Esophagus squamous epithelium (tissue), 5 donors: Measurements from ENCODE around the gene AUTS2. TPM values are rescaled to one million over a fixed set of nuclear protein-coding genes. Genes with fewer than 3 reads are reported as not detected.

Experiments used
- DNase-seq: peaks from one replicate; lab custom pipeline; 2025; lab: John Stamatoyannopoulos, UW
- H3K27ac ChIP-seq, 4 donors: fragments of 200-600 bp; sonication (generic); one replicate each; pipeline ENCODE4 v1.5.1; 2016 to 2019; ENCODE audit warnings: mild to moderate bottlenecking in 1 of 4
- H3K27me3 ChIP-seq, 4 donors: fragments of 200-600 bp; sonication (generic); 1 replicate in 3 of 4; 2 replicates in 1 of 4; pipeline versions ENCODE4 v1.5.1 to v1.6.0; 2017 to 2021; ENCODE audit warnings: antibody characterized with exemption in 1 of 4
- H3K36me3 ChIP-seq, 3 donors: fragments of 200-600 bp; sonication (generic); one replicate each; pipeline ENCODE4 v1.5.1; 2016 to 2019
- H3K4me1 ChIP-seq, 3 donors: fragments of 200-600 bp; sonication (generic); one replicate each; pipeline ENCODE4 v1.5.1; 2017 to 2019
- H3K4me3 ChIP-seq, 4 donors: fragments of 200-600 bp; sonication (generic); 1 replicate in 3 of 4; 2 replicates in 1 of 4; pipeline ENCODE4 v1.5.1; 2016 to 2019; ENCODE audit warnings: mild to moderate bottlenecking in 2 of 4, moderate library complexity in 1 of 4
- H3K9me3 ChIP-seq, 3 donors: fragments of 200-600 bp; sonication (generic); one replicate each; pipeline ENCODE4 v1.5.1; 2016 to 2019
- POLR2A ChIP-seq, 4 donors: fragments of 450-650 bp; IDR thresholded peaks; one replicate each; pipeline ENCODE4 v1.6.1; 2017; ENCODE audit warnings: antibody characterized with exemption in 4 of 4, mild to moderate bottlenecking in 4 of 4, moderate library complexity in 3 of 4
- WGBS, 2 donors: methylation state at CpG; one replicate each; pipeline ENCODE4 v1.1.5; 2018; 5-methylcytosine and 5-hydroxymethylcytosine counted together
- intact Hi-C: fragments of 100-400 bp; cut with DNase I; formaldehyde crosslinking; loops from one replicate; pipeline ENCODE4 v1.15.0; 2022
- total RNA-seq, 4 donors: library from RNA; depleted of rRNA; stranded (reverse); fragments of >200 nt; gene quantifications; one replicate each; pipeline ENCODE4 v1.1.0, GENCODE V29; 2016
- TF ChIP-seq, protein P1 (sequence below), 6 experiments: fragments of 450-650 bp in 4 of 6; fragments of 200-600 bp in 2 of 6; sonication (generic) in 2 of 6; IDR thresholded peaks; one replicate each; pipeline ENCODE4 v1.5.1; 2016 to 2019; ENCODE audit warnings: antibody characterized with exemption in 6 of 6, mild to moderate bottlenecking in 4 of 6, moderate library complexity in 4 of 6
- donor health status: DM: yes; HTN: yes; CAD: no.

AUTS2 gene
- total RNA-seq, 4 donors from 2014 or later, result 9.5 to 36.2 (median 23.0) TPM

DNA sequence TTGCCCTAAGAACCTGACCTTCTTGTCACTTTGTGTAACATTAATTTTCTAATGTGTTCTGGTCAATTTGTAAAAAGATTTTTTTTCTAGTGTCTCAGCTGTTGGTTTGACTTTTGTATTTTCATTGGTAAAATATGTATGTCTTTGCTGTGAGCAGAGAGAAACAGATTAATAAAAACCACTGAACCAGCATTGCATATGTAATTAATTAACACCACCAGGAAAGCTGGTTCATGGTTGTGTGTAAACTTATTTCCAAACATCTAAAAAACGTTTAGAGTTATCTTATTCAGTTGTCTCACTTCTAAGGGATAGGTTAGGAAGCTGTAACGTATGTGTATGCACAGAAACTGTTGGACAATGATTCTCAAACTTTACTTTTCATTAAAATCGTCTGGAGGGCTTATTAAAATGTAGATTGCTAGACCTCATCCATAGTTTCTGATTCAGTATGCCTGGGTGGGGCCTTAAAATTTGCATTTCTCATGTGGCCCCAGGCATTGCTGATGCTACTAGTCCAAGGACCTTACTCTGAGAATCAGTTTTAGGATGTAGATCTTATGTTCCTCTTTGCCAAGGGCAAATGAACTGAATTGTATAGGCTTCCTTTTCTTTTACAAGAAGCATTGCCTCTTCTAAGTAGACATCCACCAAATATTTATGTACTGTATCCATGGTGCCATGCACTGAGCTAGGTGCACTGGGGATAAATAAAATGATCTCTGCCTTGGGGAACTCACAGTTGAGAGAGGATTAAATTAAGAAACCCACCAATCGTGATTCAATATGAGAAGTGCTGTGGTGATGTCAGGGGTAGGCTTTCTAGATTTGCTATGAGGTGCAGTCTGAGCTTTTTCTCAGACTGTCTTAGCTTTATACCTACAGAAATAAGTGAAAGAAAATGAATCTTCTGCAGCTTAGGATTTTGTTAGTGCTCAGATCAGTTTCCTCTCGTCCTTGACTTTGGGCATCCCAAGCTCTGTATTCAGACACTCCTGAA is 98.7 kb downstream of the AUTS2 start:
- no peak for DNase-seq
- Histone ChIP-seq H3K9me3 (no peaks in the 10 kb centered on the region), H3K27ac (no peak overlapping the region), H3K4me1 (no peaks in the 10 kb centered on the region), H3K36me3 (no peaks in the 10 kb centered on the region), H3K27me3 (no peaks in the 10 kb centered on the region), H3K4me3 (no peak overlapping the region)
- TF ChIP-seq, protein P1, sequence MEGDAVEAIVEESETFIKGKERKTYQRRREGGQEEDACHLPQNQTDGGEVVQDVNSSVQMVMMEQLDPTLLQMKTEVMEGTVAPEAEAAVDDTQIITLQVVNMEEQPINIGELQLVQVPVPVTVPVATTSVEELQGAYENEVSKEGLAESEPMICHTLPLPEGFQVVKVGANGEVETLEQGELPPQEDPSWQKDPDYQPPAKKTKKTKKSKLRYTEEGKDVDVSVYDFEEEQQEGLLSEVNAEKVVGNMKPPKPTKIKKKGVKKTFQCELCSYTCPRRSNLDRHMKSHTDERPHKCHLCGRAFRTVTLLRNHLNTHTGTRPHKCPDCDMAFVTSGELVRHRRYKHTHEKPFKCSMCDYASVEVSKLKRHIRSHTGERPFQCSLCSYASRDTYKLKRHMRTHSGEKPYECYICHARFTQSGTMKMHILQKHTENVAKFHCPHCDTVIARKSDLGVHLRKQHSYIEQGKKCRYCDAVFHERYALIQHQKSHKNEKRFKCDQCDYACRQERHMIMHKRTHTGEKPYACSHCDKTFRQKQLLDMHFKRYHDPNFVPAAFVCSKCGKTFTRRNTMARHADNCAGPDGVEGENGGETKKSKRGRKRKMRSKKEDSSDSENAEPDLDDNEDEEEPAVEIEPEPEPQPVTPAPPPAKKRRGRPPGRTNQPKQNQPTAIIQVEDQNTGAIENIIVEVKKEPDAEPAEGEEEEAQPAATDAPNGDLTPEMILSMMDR (IDR thresholded peaks at IDR 0.05), result no peak
- no peak for TF ChIP-seq POLR2A (IDR thresholded peaks at IDR 0.05)
- 62 to 66% methylated on average over 5 of the region's 5 CpGs for WGBS, 2 donors
- intact Hi-C loops, result no loop called here

DNA sequence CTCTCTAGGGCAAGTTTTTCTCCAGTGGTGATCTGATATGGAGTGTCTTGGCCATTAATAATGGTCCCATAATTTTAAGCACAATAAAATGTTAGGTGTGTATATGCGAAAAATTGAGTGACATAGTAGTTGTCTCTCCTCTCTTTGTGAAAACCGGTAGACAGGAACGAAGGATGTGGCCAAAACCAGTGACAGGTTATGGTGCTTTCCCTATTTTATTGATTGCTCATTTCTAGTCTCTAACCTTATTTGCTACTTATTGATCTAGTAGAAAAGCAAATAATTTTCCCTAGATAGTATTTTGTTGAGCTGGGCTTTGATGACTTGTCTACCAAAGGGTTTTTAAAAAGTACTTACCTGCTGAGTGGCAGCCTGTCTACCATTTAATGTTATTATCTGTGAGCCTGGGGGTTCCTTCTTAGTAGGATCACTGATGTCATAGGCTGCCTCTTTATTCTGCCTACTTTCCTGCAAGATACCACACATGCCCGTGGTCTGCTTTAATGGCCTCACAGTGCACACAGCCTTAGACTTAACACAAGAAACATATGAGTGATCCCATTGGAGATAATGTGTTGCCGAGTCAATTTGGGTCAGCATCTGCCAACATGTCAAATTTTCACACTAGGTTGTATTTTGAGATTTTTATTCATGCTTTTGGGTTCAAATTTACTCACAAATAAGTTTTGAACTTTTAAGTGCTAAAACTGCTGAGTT is 100.0 kb downstream of the AUTS2 start:
- H3K27ac ChIP-seq, result no peak overlapping the region
- H3K4me3 ChIP-seq, result no peak overlapping the region
- intact Hi-C loops, result no loop called here
- H3K36me3 ChIP-seq, result no peaks in the 10 kb centered on the region
- H3K9me3 ChIP-seq, result no peaks in the 10 kb centered on the region
- no peaks in the 10 kb centered on the region for H3K27me3 ChIP-seq
- H3K4me1 ChIP-seq, result peaks cover 0 to 4% (median 0%) of the 10 kb centered on the region in 3 donors
- WGBS, 2 donors, result 84 to 85% methylated on average over 5 of the region's 5 CpGs
- DNase-seq, result no peak
- TF ChIP-seq, protein P1 (IDR thresholded peaks at IDR 0.05), result no peak
- no peak for TF ChIP-seq POLR2A (IDR thresholded peaks at IDR 0.05)

DNA sequence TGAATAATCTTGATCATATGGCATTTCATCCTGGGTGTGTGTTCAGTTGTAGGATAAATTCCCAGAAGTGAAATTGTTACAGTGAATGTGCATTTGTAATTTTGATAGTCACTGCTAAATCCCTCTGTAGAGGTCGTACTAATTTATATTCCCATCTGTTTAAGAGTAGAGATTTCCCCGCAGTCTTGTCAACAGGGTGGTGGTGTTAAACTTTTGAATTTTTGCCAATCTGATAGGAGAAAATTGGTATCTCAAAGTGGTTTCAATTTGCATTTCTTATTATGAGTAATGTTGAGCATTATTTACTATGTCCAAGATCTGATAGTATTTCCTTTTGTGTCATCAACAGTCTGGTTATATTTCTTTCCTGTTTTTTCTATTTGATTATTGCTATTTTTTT is 101.7 kb downstream of the AUTS2 start:
- TF ChIP-seq POLR2A (IDR thresholded peaks at IDR 0.05), result no peak
- TF ChIP-seq, protein P1 (IDR thresholded peaks at IDR 0.05), result no peak
- no peak for DNase-seq
- no peaks in the 10 kb centered on the region for H3K9me3 ChIP-seq
- H3K36me3 ChIP-seq, result no peaks in the 10 kb centered on the region
- WGBS, 2 donors, result 84 to 88% methylated on average over 2 of the region's 2 CpGs
- intact Hi-C loops, result no loop called here
- peaks cover 0 to 7% (median 0%) of the 10 kb centered on the region in 3 donors for H3K4me1 ChIP-seq
- no peak overlapping the region for H3K4me3 ChIP-seq
- H3K27me3 ChIP-seq, result no peaks in the 10 kb centered on the region
- no peak overlapping the region for H3K27ac ChIP-seq

DNA sequence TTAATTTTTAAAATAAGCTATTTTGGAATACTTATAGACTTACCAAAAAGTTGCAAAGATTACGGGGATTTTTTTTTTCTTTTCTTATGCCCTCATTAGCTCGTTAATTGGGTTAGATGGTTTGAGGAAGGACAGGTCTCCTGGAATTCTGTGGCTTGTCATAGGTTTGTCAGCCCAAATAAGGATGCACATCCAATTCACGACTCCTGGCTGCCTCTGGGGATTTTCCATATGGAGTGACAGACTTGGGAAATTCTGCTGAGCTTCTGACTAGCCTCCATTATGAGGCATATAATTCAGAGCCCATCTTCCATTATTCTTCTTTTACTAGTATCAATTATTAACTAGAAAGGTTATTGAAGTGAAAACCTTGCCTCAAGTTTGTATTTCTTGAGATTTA is 102.1 kb downstream of the AUTS2 start:
- H3K27ac ChIP-seq, result no peak overlapping the region
- no peaks in the 10 kb centered on the region for H3K9me3 ChIP-seq
- no peaks in the 10 kb centered on the region for H3K27me3 ChIP-seq
- no peaks in the 10 kb centered on the region for H3K36me3 ChIP-seq
- peaks cover 0 to 7% (median 0%) of the 10 kb centered on the region in 3 donors for H3K4me1 ChIP-seq
- 67 to 68% methylated on average over 3 of the region's 3 CpGs for WGBS, 2 donors
- no peak overlapping the region for H3K4me3 ChIP-seq
- no peak for DNase-seq
- intact Hi-C loops, result no loop called here
- TF ChIP-seq, protein P1 (IDR thresholded peaks at IDR 0.05), result no peak

DNA sequence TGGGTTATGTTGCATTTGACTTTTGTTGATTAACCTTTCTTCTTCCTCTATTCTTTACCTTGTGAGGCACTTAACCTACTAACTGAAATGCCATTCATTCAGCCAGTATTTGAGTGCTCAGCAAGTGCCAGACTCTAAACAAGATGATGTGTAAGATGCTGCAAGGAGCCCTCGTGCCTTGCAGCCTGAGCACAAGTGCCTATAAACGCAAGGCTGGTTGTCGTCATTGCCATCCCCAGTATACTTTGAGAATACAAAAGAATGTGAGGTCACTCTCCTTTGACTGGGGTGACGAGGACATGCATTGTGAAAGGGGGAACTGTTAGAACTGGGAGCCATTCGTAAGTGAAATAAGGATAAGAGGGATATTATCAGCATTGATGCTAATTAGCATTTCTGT is 103.0 kb downstream of the AUTS2 start:
- Histone ChIP-seq H3K27me3 (no peaks in the 10 kb centered on the region), H3K9me3 (no peaks in the 10 kb centered on the region), H3K36me3 (no peaks in the 10 kb centered on the region), H3K4me3 (no peak overlapping the region), H3K4me1 (peaks cover 0 to 7% (median 0%) of the 10 kb centered on the region in 3 donors), H3K27ac (no peak overlapping the region)
- TF ChIP-seq POLR2A (IDR thresholded peaks at IDR 0.05), result no peak
- TF ChIP-seq, protein P1 (IDR thresholded peaks at IDR 0.05), result no peak
- DNase-seq, result no peak
- intact Hi-C loops, result no loop called here
- 90 to 94% methylated on average over 5 of the region's 5 CpGs for WGBS, 2 donors
